ENCODE results near the gene CLDN34.

GRCh38 chrX:10001496-10001895, 34.3 kb downstream of the CLDN34 start:
- TF ChIP-seq ZFP30 (CRISPR knock-in tag; IDR thresholded peaks at IDR 0.05) (no peak), BACH2 (CRISPR knock-in tag; IDR thresholded peaks at IDR 0.05; ENCODE audit: borderline replicate concordance) (no peak), CREB5 (CRISPR knock-in tag; IDR thresholded peaks at IDR 0.05; ENCODE audit: low read depth) (no peak), PATZ1 (CRISPR knock-in tag; IDR thresholded peaks at IDR 0.05; ENCODE audit: borderline replicate concordance) (no peak), TOX (CRISPR knock-in tag; IDR thresholded peaks at IDR 0.05; ENCODE audit: borderline replicate concordance) (no peak), ZC3H10 (CRISPR knock-in tag; IDR thresholded peaks at IDR 0.05) (no peak), RARB (CRISPR knock-in tag; IDR thresholded peaks at IDR 0.05) (no peak), ESRRG (CRISPR knock-in tag; IDR thresholded peaks at IDR 0.05) (no peak), ISL1 (CRISPR knock-in tag; IDR thresholded peaks at IDR 0.05) (no peak), TSHZ2 (CRISPR knock-in tag; IDR thresholded peaks at IDR 0.05) (no peak), TCF4 (CRISPR knock-in tag; IDR thresholded peaks at IDR 0.05; ENCODE audit: borderline replicate concordance) (no peak), CSDC2 (CRISPR knock-in tag; IDR thresholded peaks at IDR 0.05) (no peak)
- TF ChIP-seq, protein P1, sequence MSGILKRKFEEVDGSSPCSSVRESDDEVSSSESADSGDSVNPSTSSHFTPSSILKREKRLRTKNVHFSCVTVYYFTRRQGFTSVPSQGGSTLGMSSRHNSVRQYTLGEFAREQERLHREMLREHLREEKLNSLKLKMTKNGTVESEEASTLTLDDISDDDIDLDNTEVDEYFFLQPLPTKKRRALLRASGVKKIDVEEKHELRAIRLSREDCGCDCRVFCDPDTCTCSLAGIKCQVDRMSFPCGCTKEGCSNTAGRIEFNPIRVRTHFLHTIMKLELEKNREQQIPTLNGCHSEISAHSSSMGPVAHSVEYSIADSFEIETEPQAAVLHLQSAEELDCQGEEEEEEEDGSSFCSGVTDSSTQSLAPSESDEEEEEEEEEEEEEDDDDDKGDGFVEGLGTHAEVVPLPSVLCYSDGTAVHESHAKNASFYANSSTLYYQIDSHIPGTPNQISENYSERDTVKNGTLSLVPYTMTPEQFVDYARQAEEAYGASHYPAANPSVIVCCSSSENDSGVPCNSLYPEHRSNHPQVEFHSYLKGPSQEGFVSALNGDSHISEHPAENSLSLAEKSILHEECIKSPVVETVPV (CRISPR knock-in tag; IDR thresholded peaks at IDR 0.05), result no peak

Measured in SK-N-SH treated with all-trans-retinoic acid at 6 μM for 48 hours (cell line).